ENCODE measurements around the gene CDH4.

CDH4 gene

DNA sequence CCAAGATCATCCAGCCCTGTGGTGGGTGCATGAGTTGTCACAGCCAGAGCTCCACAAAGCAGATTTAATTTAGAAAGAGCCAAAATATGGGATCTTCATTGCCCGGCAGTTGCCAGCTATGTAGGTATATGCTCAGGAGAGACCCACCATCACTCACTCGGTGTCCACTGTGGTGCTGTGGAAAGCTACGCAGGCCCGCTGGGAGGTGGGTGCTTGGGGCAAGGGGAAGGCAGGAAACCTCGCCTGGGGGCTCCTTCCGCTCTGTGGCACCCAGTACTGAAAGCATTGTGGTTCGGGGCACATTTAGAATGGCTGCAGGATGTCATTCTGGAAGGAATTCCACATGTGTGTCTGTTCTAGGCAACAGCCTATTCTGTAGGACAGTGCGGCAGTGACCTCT lies 553.7 kb downstream of the CDH4 start:
- DNase-seq (ENCODE audit: low spot score): no peak

DNA sequence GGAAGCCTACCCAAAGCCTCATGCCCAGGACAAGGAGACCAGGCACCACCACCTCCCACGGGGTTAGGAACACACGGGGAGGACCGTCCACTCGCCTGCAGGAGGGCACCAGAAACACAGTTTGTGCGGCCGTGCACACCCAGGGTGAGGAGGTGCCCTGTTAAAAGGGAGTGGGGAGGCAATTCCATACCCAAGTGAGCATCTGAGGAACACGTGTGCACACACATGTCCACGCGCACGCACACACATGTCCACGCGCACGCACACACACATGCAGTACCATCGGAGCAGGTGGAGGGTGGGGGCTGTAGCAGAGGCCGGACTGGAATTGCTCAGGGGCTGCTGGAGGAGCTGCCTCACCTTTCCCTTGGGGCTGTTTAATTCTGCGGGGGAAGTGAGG lies 554.3 kb downstream of the CDH4 start:
- DNase-seq (ENCODE audit: low spot score): no peak

DNA sequence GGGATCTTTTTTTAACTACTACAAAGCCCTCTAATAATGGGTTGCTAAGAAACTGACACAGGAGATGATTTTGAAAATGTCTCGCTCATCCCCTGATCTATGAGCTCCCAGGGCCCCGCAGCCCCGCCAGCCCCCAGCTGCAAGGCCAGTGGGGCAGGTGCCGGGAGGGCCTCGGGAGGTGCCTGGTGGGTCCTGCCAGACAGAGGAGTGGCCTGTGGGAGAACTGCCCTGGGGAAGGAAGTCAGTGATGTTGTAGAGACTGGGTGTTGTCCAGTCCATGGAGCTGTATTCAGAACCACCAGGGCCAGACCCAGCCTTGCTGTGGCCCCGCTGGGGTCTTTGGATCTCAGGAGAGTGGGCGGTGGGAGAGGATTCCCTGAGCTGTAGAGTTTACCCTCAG lies 554.9 kb downstream of the CDH4 start:
- no peak for DNase-seq (ENCODE audit: low spot score)

- no peak for DNase-seq (ENCODE audit: low spot score)
Observed at GRCh38 chr20:61807471-61808160, 555.6 kb downstream of the CDH4 start.

GRCh38 chr20:61808447-61808846 lies 556.4 kb downstream of the CDH4 start:
- no peak for DNase-seq (ENCODE audit: low spot score)

- no peak for DNase-seq (ENCODE audit: low spot score)
Observed at GRCh38 chr20:61809006-61809770, 557.1 kb downstream of the CDH4 start.

GRCh38 chr20:61810066-61810737 lies 558.1 kb downstream of the CDH4 start:
- no peak for DNase-seq (ENCODE audit: low spot score)

DNA sequence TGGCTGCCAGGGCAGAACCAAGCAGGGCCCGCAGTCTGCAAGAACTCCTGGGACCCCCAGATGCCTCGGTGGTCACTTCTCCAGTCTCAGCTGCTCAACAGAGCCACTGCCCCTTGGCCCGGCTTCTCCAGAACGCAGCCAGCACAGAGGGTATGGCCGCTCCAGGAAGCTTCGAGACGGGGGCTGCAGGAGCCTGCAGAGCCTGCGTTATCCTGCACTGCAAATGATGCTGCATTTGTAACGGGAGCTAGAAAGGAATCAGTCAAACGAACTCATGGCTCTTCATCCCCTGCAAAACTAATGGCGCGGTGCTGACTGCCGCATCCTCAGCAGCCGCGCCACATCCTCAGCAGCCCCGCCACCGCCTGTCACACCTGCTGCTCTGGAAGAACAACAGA lies 558.7 kb downstream of the CDH4 start:
- DNase-seq (ENCODE audit: low spot score): no peak

GRCh38 chr20:61811166-61811565 lies 559.1 kb downstream of the CDH4 start:
- no peak for DNase-seq (ENCODE audit: low spot score)

GRCh38 chr20:61812121-61812844 lies 560.2 kb downstream of the CDH4 start:
- DNase-seq (ENCODE audit: low spot score): no peak

GRCh38 chr20:61812845-61813485 lies 560.9 kb downstream of the CDH4 start:
- DNase-seq (ENCODE audit: low spot score): no peak

- DNase-seq (ENCODE audit: low spot score): no peak
Observed at GRCh38 chr20:61813791-61814190, 561.7 kb downstream of the CDH4 start.

DNA sequence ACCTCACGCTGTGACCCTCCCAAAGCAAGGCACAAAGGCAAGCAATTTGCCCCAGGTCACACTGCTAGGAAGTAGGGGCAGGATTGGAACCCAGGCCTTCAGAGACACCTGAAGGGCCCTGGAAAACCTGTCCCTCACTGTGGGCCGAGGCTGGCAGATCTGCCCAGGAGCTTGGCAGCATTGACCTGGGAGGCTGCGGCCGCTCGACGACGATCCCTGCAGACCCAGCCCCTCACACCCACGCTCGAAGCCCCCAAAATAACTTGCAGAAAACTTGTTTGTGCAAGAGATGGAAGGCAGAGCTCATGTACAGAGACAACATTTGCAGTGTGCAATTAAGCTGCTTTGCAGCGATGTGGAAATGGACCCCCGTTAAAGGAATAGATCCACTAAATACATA lies 562.2 kb downstream of the CDH4 start:
- DNase-seq (ENCODE audit: low spot score): no peak

DNA sequence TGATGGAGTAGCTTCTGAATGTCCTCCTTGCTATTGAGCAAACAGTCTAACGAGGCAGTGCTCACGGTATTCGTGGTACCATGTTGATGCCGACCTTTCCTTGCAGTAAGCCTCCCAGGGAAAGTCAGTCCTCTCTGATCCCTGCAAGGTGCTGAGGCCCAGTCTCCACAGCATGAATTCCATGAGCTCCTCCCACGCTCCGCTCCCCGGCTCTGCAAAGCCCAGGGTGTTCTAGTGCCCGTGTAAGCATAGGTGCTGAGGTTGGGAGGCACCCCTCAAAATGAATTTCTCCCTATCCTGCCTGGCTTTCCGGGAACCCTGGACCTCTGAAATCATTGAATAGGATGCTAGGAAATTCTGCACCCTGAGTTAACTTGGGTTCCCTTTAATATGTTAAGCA lies 562.7 kb downstream of the CDH4 start:
- no peak for DNase-seq (ENCODE audit: low spot score)

GRCh38 chr20:61815176-61815575 lies 563.1 kb downstream of the CDH4 start:
- no peak for DNase-seq (ENCODE audit: low spot score)

DNA sequence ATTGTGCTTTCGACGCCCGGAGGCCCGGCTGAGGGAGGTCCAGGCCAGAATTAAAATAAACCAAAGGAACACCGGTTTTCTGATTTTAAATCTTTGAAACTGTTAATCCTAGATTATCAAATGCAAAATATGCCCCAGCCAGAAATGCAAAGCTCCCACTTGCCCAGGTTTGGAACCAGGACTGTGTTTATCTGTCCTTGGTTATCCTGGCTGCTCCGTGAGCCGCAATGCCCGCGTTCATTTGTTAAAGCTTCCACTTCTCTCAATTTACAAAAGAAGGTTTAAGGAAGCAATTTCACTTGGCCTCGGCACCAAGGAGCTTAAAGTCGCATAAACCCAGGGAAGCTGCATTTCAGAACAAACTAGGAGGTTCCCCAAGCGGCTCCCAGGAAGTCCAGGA lies 563.6 kb downstream of the CDH4 start:
- no peak for DNase-seq (ENCODE audit: low spot score)

GRCh38 chr20:61816606-61817460 lies 564.8 kb downstream of the CDH4 start:
- DNase-seq (ENCODE audit: low spot score): no peak

DNA sequence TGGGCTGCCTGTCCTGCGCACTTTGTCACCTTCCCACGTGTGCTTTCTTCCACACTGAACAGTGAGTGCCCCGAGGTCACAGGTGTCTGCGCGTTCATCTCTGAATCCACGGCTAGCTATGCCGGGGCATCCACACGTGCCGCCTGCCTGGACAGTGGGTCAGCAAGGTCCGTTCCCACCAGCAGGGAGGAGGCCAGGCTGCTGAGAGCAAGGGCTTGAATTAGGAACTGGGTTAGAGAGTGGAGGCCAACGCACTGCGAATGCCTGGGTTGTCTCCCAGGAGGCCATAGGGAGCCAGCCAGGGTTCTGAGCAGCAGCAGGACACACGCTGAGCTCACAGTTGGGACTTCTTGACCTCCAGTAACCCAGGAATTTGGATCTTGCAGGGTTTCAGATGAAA lies 565.5 kb downstream of the CDH4 start:
- no peak for DNase-seq (ENCODE audit: low spot score)

- no peak for DNase-seq (ENCODE audit: low spot score)
Observed at GRCh38 chr20:61818746-61819573, 566.9 kb downstream of the CDH4 start.

DNA sequence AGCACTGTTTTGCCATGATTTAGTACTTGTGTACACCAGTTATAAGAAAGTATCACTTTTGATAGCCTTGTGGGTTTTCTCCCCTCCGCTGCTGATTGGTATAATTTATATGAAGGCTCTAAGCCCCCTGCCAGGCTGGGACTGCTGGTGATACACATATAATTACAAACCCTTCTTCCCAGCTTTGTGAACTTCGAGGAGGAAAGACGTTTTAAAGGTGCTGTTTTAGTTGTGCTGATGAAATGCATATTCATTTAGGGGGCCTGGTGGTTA lies 567.4 kb downstream of the CDH4 start:
- DNase-seq (ENCODE audit: low spot score): no peak

Data from iPS-NIHi11 (cell line).